HG03064 (cell line): ENCODE results near the gene CABYR.

Experiments
- ATAC-seq: cut with Tn5 transposase; IDR thresholded peaks from one replicate; pipeline ENCODE4 v1.9.1; 2021; ENCODE audit warnings: low read depth; ENCODE audit not compliant: unreplicated experiment

The CABYR gene

GRCh38 chr18:24188120-24188519, 49.3 kb downstream of the CABYR start:
- no peak for ATAC-seq

DNA sequence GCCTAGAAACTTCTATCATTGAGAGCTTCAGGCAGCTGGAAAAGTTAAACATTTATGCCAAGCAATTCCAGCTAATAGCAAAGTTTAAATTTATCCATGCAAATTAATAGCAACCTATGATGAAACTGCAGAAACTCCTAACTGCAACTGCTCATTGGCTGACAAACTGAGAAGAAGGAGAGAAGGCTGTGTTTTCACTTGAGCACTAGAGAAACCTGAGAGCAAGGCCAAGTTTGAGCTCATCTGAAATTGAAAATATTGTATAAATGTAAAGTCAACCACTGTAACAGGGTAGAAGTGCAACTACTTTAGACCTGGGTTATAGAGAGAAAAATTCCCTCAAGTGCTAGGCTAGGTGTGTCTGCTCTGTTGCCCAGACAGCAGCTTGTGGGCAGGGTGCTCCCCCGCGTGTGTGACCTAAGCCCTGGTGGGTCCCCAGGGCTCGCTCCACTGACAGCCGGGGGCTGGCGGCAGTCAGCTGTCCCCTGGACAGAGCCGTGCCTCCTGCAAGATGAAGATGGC, 50.2 kb downstream of the CABYR start:
- ATAC-seq, result peak; percentile 89

- ATAC-seq, result no peak
Observed at GRCh38 chr18:24189664-24190346, 50.9 kb downstream of the CABYR start.

- ATAC-seq, result no peak
Observed at GRCh38 chr18:24190590-24190989, 51.7 kb downstream of the CABYR start.

- no peak for ATAC-seq
Observed at GRCh38 chr18:24195296-24196053, 56.6 kb downstream of the CABYR start.

DNA sequence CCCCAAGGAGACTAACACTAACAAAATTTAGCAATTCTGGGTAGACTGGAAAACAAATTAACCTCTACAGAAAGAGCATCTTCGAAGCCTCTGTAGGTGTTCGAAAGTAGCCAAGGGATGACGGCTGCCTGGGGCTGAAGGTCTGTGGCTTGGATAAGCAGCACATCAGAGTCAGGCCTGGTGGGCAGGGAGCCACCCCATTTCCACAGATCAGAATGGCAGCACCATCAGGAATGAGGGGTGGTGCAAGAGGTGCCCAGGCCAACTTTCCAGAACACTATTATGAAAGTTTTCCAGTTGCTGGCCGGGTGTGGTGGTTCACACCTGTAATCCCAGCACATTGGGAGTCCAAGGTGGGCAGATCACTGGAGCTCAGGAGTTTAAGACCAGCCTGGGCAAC, 57.9 kb downstream of the CABYR start:
- no peak for ATAC-seq

DNA sequence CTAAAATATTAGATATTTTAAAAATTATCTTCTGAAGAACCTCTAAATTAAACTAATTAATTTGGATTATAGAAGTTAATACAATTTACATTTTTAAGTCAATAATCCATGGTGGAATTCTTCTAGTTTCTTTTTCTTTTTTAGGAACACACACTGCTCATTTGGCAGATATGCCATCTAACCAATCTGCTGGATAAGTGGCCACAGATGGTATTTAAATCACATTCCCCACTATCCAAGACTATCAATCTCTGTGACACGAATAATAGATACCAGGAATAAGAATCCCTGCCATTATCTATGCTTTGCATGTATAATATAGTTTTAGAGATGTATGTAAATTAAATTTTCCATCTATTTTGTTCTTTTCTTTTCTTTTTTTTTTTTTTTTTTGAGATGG, 58.5 kb downstream of the CABYR start:
- no peak for ATAC-seq

DNA sequence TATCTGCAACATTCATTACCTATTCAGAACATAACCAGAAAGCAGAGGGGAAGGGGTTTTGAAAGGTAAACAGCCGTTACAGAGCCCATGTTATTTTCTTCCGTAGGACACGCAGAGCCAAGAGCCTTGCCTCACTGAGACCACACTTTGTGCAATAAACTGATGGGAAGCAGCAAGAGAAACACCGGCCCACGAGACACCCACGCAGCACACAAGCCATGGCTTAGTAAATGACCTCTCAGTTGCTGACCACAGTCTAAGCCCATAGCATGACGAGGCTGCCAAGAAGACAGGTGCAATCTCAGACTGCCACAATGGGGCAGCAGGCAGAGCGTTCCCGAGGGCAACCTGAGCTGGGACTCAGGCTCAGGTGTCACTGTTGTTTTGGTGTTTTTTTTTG, 59.6 kb downstream of the CABYR start:
- ATAC-seq, result no peak

- ATAC-seq, result no peak
Observed at GRCh38 chr18:24199372-24199962, 60.6 kb downstream of the CABYR start.

DNA sequence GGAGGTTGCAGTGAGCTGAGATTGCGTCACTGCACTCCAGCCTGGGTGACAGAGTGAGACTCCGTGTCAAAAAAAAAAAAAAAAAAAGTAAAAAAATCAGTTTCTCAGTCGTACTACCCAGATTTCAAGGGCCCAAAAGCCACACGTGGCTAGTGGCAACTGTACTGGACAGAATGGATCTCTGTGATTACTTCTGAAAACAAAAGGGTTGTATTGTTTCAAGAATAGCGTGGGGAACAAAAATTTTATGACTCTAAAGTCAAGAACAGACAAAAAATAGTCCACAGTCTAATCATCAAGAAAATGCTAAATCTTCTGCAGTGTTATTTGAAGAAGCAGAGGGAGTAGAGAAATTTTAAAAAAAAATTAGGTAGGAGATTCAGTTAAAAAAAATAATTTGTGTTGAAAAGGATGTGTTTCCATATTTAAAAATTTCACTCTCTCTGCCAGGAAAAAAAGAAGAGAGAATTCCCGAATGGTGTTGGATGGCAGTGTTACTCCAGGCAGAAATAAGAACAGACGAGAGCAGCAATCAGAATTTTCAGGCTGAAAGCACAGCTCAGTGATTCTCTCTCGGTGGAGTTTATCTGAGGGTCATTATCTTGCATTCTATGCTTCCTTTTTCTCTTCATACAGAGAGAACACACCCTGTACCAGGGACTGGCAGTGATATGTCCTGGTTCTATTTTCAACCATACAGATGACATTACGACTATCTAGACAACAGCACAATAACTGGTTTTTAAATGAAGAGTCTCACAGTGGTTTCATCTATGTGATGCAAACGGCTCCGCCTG, 61.8 kb downstream of the CABYR start:
- no peak for ATAC-seq

- ATAC-seq, result no peak
Observed at GRCh38 chr18:24201699-24202687, 63.1 kb downstream of the CABYR start.

- ATAC-seq, result no peak
Observed at GRCh38 chr18:24204904-24205303, 66.0 kb downstream of the CABYR start.

DNA sequence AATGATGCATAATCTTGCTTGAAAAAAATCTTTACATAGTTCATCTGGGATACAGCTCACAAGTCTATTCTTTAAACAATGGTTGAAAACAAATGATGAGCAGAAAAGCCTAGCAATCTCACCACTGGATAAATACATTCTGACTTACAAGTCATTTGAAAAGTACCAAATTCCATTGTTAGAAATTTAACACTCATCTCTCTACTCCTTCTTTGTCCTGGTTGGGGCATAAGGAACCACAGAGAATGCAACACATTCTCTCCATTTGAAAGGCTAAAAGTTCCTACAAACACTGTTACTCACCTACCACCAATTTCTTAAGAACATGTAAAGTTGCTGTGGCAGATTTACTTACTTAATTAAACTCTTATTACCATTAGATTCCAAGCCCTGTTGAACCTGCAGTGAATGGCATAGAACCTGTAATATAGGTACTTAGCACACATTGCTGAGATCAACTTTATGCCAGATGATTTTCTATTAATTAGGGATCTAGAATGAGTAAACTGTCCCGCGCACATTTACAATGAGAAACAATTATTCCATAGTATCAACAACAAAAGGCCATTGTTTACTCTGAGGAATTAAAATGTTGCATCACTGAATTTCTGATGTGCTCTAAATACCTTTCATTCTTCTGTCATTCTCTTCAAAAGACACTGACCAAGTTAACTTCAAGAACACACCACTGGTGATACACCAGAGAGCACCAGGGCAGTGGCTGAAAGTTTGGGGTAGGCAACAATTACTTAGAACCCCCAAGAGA, 69.6 kb downstream of the CABYR start:
- no peak for ATAC-seq

DNA sequence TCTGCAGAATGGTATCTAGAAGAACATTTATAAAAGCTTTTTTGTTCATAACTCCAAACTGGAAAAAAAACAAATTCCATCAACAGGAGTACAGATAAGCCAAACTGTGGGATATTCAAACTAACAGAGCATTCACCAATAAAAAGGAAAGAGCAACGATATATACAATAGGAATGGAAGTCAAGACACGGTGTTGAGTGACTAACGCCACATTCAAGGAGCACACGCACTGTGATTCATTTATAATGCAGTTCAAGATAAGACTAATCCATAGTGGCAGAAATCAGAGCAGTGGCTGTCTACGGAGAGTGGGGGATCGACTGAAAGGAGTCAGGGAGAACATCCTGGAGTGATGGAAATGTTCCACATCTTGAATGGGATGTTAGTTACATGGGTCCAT, 70.7 kb downstream of the CABYR start:
- ATAC-seq, result no peak
